Thoracic aorta (tissue), 2 donors: ENCODE results near the gene HMGCL. TPM values are rescaled to one million over a fixed set of nuclear protein-coding genes. Genes with fewer than 3 reads are reported as not detected.

ENCODE experiments used
- ATAC-seq: fragments of 150-250 bp; one replicate; pipeline ENCODE4 v1.8.0; 2017; ENCODE audit warnings: low read depth; ENCODE audit not compliant: insufficient number of reproducible peaks, low FRiP score
- DNase-seq: peaks from one replicate; pipeline ENCODE4 v3.0.0-alpha.2; 2020; ENCODE audit warnings: low spot score
- H3K27ac ChIP-seq, 2 donors: fragments of 200-600 bp; sonication (generic); 1 replicate in 1 of 2; 2 replicates in 1 of 2; pipeline ENCODE4 v1.5.1; 2016; ENCODE audit warnings: mild to moderate bottlenecking in 2 of 2, moderate library complexity in 2 of 2
- H3K27me3 ChIP-seq: fragments of 200-600 bp; sonication (generic); replicated peaks from 2 replicates; pipeline ENCODE4 v1.6.0; 2016; ENCODE audit warnings: mild to moderate bottlenecking; ENCODE audit not compliant: insufficient read depth
- H3K36me3 ChIP-seq: fragments of 200-600 bp; sonication (generic); one replicate; pipeline ENCODE4 v1.5.1; 2016
- H3K4me1 ChIP-seq, 2 donors: fragments of 200-600 bp; sonication (generic); 1 replicate in 1 of 2; 2 replicates in 1 of 2; pipeline versions ENCODE4 v1.5.1 to v1.6.0; 2016; ENCODE audit warnings: low read depth in 2 of 2, mild to moderate bottlenecking in 1 of 2; ENCODE audit not compliant: control insufficient read depth in 1 of 2
- H3K4me3 ChIP-seq: fragments of 200-600 bp; sonication (generic); 2 replicates; pipeline ENCODE4 v1.5.1; 2016; ENCODE audit warnings: mild to moderate bottlenecking
- H3K9me3 ChIP-seq: fragments of 200-600 bp; sonication (generic); 2 replicates; pipeline ENCODE4 v1.5.1; 2016
- CTCF ChIP-seq: fragments of 200-600 bp; sonication (generic); IDR thresholded peaks from one replicate; pipeline ENCODE4 v1.5.1; 2019; ENCODE audit warnings: antibody characterized with exemption
- total RNA-seq, 2 donors: library from RNA; depleted of rRNA; stranded (reverse); fragments of >200 nt; gene quantifications; one replicate each; pipeline versions ENCODE4 v1.1.0 to v1.2.3, GENCODE V29; 2016

HMGCL gene
- total RNA-seq, 2 donors from 2014 or later: 27.6 to 31.7 TPM

DNA sequence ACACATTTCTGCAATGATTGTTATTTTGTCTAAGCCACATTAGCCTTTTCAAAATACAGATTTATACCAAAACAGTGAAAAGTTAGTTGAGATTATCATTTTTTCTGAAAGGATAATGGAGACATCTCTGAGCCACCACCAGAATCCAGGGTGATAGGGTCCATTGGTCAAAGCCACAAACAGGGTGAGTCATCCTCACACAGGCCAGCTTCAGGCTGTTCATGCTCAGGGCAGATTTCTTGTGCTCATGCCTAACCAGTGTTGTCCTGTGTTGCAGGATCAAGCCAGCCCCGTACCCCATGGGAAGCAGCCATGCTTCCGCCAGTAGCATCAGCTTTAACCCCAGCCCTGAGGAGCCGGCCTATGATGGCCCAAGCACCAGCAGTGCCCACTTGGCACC, 68.6 kb downstream of the HMGCL start:
- peaks cover 94% of the 10 kb centered on the region for H3K36me3 ChIP-seq
- H3K9me3 ChIP-seq: no peaks in the 10 kb centered on the region
- no peaks in the 10 kb centered on the region for H3K27me3 ChIP-seq
- H3K27ac ChIP-seq: no peak overlapping the region
- no peak for TF ChIP-seq CTCF
- H3K4me1 ChIP-seq: no peaks in the 10 kb centered on the region
- H3K4me3 ChIP-seq: no peak overlapping the region
- ATAC-seq (no peak), DNase-seq (no peak)

GRCh38 chr1:23752909-23753308, 72.3 kb downstream of the HMGCL start:
- TF ChIP-seq CTCF: no peak
- Histone ChIP-seq H3K9me3 (no peaks in the 10 kb centered on the region), H3K4me1 (no peaks in the 10 kb centered on the region), H3K4me3 (no peak overlapping the region), H3K27ac (no peak overlapping the region), H3K36me3 (peaks cover 77% of the 10 kb centered on the region), H3K27me3 (no peaks in the 10 kb centered on the region)
- DNase-seq (no peak), ATAC-seq (no peak)

Other genes with a start within 250 kb of the HMGCL start
- gene RPL11, start 133.6 kb downstream of the HMGCL start, total RNA-seq: 100 to 1,000 TPM; 433 to 469 TPM
- gene ELOA, start 82.0 kb downstream of the HMGCL start, total RNA-seq: 10 to 100 TPM; 23.3 to 40.6 TPM
- gene PITHD1, start 47.0 kb downstream of the HMGCL start, total RNA-seq: 10 to 100 TPM; 42.9 to 57.0 TPM
- gene LYPLA2, start 34.3 kb downstream of the HMGCL start, total RNA-seq: 10 to 100 TPM; 29.6 to 37.2 TPM
- 10 to 100 TPM in 1 of 2 donors, 1 to 10 TPM in 1; 8.3 to 10.0 TPM for gene GALE, start 24.7 kb downstream of the HMGCL start, total RNA-seq
- gene FUCA1, start 42.9 kb upstream of the HMGCL start, total RNA-seq: 10 to 100 TPM; 30.5 to 70.8 TPM
- gene CNR2, start 87.9 kb upstream of the HMGCL start, total RNA-seq: under 1 TPM in 1 of 2 donors, not detected in 1; 0.41 TPM
- gene PNRC2, start 134.4 kb upstream of the HMGCL start, total RNA-seq: 100 to 1,000 TPM in 1 of 2 donors, 10 to 100 TPM in 1; 77.6 to 143 TPM
- gene SRSF10, start 154.9 kb upstream of the HMGCL start, total RNA-seq: 100 to 1,000 TPM in 1 of 2 donors, 10 to 100 TPM in 1; 73.9 to 126 TPM